C4-2B (cell line): ENCODE data around the gene ZNF821.

ENCODE experiments used
- CTCF ChIP-seq: fragments of 450-650 bp; conservative IDR thresholded peaks from 2 replicates; pipeline ENCODE4 v1.5.1; 2017; ENCODE audit warnings: mild to moderate bottlenecking
- ZFX ChIP-seq: fragments of 450-650 bp; IDR thresholded peaks from 2 replicates; pipeline ENCODE4 v1.6.1; 2017

- no peak for TF ChIP-seq CTCF
- TF ChIP-seq ZFX, result no peak
Measured at GRCh38 chr16:71917900-71918299, 33.9 kb upstream of the ZNF821 start.
